DLD1 (cell line): ENCODE measurements around the gene RPTOR.

ENCODE experiments used
- in situ Hi-C: cut with HindIII; loops from 2 replicates; pipeline ENCODE4 v1.10.0; 2017; ENCODE audit warnings: low sequenced_read_pairs

The RPTOR gene

GRCh38 chr17:80997424-80998117 lies 452.9 kb downstream of the RPTOR start:
- in situ Hi-C loops = no loop called here

GRCh38 chr17:80998118-80998747 lies 453.6 kb downstream of the RPTOR start:
- in situ Hi-C loops = no loop called here

- in situ Hi-C loops = no loop called here
Measured at GRCh38 chr17:80998748-80999535, 454.3 kb downstream of the RPTOR start.

GRCh38 chr17:80999536-81000333 lies 455.1 kb downstream of the RPTOR start:
- in situ Hi-C loops = no loop called here

GRCh38 chr17:81000334-81000630 lies 455.6 kb downstream of the RPTOR start:
- in situ Hi-C loops = no loop called here

GRCh38 chr17:81000631-81001357 lies 456.2 kb downstream of the RPTOR start:
- in situ Hi-C loops = no loop called here

GRCh38 chr17:81002013-81002384 lies 457.4 kb downstream of the RPTOR start:
- in situ Hi-C loops = no loop called here

- in situ Hi-C loops = no loop called here
Measured at GRCh38 chr17:81002409-81003361, 458.0 kb downstream of the RPTOR start.

GRCh38 chr17:81003711-81004475 lies 459.3 kb downstream of the RPTOR start:
- in situ Hi-C loops = no loop called here

- in situ Hi-C loops = no loop called here
Measured at GRCh38 chr17:81006891-81007290, 462.3 kb downstream of the RPTOR start.

GRCh38 chr17:81008140-81008539 lies 463.5 kb downstream of the RPTOR start:
- in situ Hi-C loops = no loop called here

GRCh38 chr17:81009136-81009535 lies 464.5 kb downstream of the RPTOR start:
- in situ Hi-C loops = no loop called here

- in situ Hi-C loops = no loop called here
Measured at GRCh38 chr17:81010935-81011334, 466.3 kb downstream of the RPTOR start.

GRCh38 chr17:81011951-81012350 lies 467.3 kb downstream of the RPTOR start:
- in situ Hi-C loops = no loop called here

- in situ Hi-C loops = no loop called here
Measured at GRCh38 chr17:81012574-81013447, 468.2 kb downstream of the RPTOR start.

GRCh38 chr17:81013642-81014041 lies 469.0 kb downstream of the RPTOR start:
- in situ Hi-C loops = no loop called here

- in situ Hi-C loops = no loop called here
Measured at GRCh38 chr17:81015136-81015535, 470.5 kb downstream of the RPTOR start.
